IMR-90 (cell line): ENCODE measurements around the gene PZP. TPM values are rescaled to one million over a fixed set of nuclear protein-coding genes. Genes with fewer than 3 reads are reported as not detected.

Experiments
- ATAC-seq: fragments of 200-7000 bp; cut with Tn5 transposase; 2 replicates; pipeline ENCODE4 v1.9.1; 2020; ENCODE audit warnings: low read depth, mild to moderate bottlenecking, moderate library complexity
- BruUV-seq: library from RNA; stranded (reverse); fragments of 400-500 nt; replicated peaks from 2 replicates; lab custom pipeline; 2021; lab: Mats Ljungman, UMichigan
- CTCF ChIA-PET: fragments of 300-600 bp; formaldehyde crosslinking; extraction: SDS; loops from one replicate; lab custom pipeline; 2021; ENCODE audit warnings: antibody characterized with exemption; lab: Yijun Ruan, JAX
- POLR2A ChIA-PET: fragments of 300-600 bp; sonication (Branson Sonifier 250); formaldehyde crosslinking; loops from one replicate; lab custom pipeline; 2022; ENCODE audit warnings: antibody characterized with exemption; ENCODE audit not compliant: unreplicated experiment; lab: Charles Lee
- DNase-seq: peaks from one replicate; pipeline ENCODE4 v3.0.0; 2013
- H2AFZ ChIP-seq: replicated peaks from 2 replicates; pipeline ENCODE3; 2013; ENCODE audit warnings: low read length, mild to moderate bottlenecking; ENCODE audit not compliant: poor library complexity
- H2AK5ac ChIP-seq: 2 replicates; pipeline ENCODE4 v1.6.1; 2013; ENCODE audit warnings: low read depth, low read length, inconsistent platforms
- H2AK9ac ChIP-seq: replicated peaks from 2 replicates; pipeline ENCODE3; 2013; ENCODE audit warnings: mild to moderate bottlenecking, low read depth, low read length, moderate library complexity; ENCODE audit not compliant: poor library complexity
- H2BK120ac ChIP-seq: 2 replicates; pipeline ENCODE4 v1.6.1; 2013; ENCODE audit warnings: low read depth, low read length, inconsistent platforms
- H2BK15ac ChIP-seq: 3 replicates; pipeline ENCODE4 v1.6.1; 2013; ENCODE audit warnings: low read depth, low read length, inconsistent platforms
- H2BK20ac ChIP-seq: 2 replicates; pipeline ENCODE4 v1.6.1; 2013; ENCODE audit warnings: low read depth, mild to moderate bottlenecking, inconsistent platforms, low read length, moderate library complexity
- H2BK5ac ChIP-seq: 2 replicates; pipeline ENCODE4 v1.6.1; 2013; ENCODE audit warnings: mild to moderate bottlenecking, low read depth, low read length, inconsistent platforms; ENCODE audit not compliant: poor library complexity, severe bottlenecking
- H3K14ac ChIP-seq: replicated peaks from 2 replicates; pipeline ENCODE4 v1.6.1; 2013; ENCODE audit warnings: low read depth, low read length, inconsistent platforms
- H3K18ac ChIP-seq: 2 replicates; pipeline ENCODE4 v1.6.1; 2013; ENCODE audit warnings: low read depth, low read length, control low read depth
- H3K23ac ChIP-seq: 2 replicates; pipeline ENCODE4 v1.6.1; 2013; ENCODE audit warnings: low read depth, low read length, inconsistent platforms
- H3K27ac ChIP-seq: 2 replicates; pipeline ENCODE4 v1.5.1; 2013; ENCODE audit warnings: mild to moderate bottlenecking, control low read depth, low read length; ENCODE audit not compliant: insufficient read depth
- H3K27me3 ChIP-seq: 2 replicates; pipeline ENCODE4 v1.6.1; 2013; ENCODE audit warnings: low read length; ENCODE audit not compliant: control insufficient read depth, insufficient read depth
- H3K36me3 ChIP-seq: 2 replicates; pipeline ENCODE4 v1.6.1; 2013; ENCODE audit warnings: low read length, mixed read lengths; ENCODE audit not compliant: control insufficient read depth, insufficient read depth
- H3K4ac ChIP-seq: 2 replicates; pipeline ENCODE4 v1.6.1; 2013; ENCODE audit warnings: low read depth, low read length, inconsistent platforms
- H3K4me1 ChIP-seq: 2 replicates; pipeline ENCODE4 v1.6.1; 2013; ENCODE audit warnings: low read length, mixed read lengths; ENCODE audit not compliant: control insufficient read depth, insufficient read depth
- H3K4me2 ChIP-seq: 2 replicates; pipeline ENCODE4 v1.6.1; 2013; ENCODE audit warnings: low read depth, mild to moderate bottlenecking, control low read depth, low read length, moderate library complexity
- H3K4me3 ChIP-seq: 2 replicates; pipeline ENCODE4 v1.5.1; 2013; ENCODE audit warnings: low read depth, mild to moderate bottlenecking, control low read depth, low read length, moderate library complexity; ENCODE audit not compliant: insufficient read depth
- H3K56ac ChIP-seq: 2 replicates; pipeline ENCODE4 v1.6.1; 2013; ENCODE audit warnings: low read length, inconsistent platforms; ENCODE audit not compliant: insufficient read depth; ENCODE audit errors: extremely low read depth
- H3K79me1 ChIP-seq, 2 experiments: 2 replicates each; pipeline ENCODE4 v1.6.1; 2013; ENCODE audit warnings: low read length in 2 of 2, inconsistent platforms in 1 of 2, low read depth in 1 of 2
- H3K9ac ChIP-seq: 2 replicates; pipeline ENCODE4 v1.6.1; 2013; ENCODE audit warnings: low read depth, low read length, control low read depth
- H3K9me1 ChIP-seq: 2 replicates; pipeline ENCODE4 v1.6.1; 2013; ENCODE audit warnings: low read length, inconsistent platforms; ENCODE audit not compliant: insufficient read depth
- H3K9me3 ChIP-seq: 2 replicates; pipeline ENCODE4 v1.6.1; 2013; ENCODE audit warnings: low read length; ENCODE audit not compliant: control insufficient read depth, insufficient read depth
- H4K20me1 ChIP-seq: 2 replicates; pipeline ENCODE4 v1.6.1; 2013; ENCODE audit warnings: low read length, inconsistent platforms; ENCODE audit not compliant: insufficient read depth
- H4K5ac ChIP-seq: 2 replicates; pipeline ENCODE4 v1.6.1; 2013; ENCODE audit warnings: mild to moderate bottlenecking, low read depth, low read length, control low read depth
- H4K8ac ChIP-seq, 2 experiments: 2 replicates each; pipeline ENCODE4 v1.6.1; 2013; ENCODE audit warnings: low read depth in 2 of 2, low read length in 2 of 2, control low read depth in 1 of 2, inconsistent platforms in 1 of 2
- H4K91ac ChIP-seq: 2 replicates; pipeline ENCODE4 v1.6.1; 2013; ENCODE audit warnings: low read depth, low read length, inconsistent platforms; ENCODE audit not compliant: insufficient read depth
- CEBPB ChIP-seq: IDR thresholded peaks from 2 replicates; pipeline ENCODE4 v1.6.1; 2012; ENCODE audit warnings: low read depth, low read length, improper control_type of control experiment
- MAFK ChIP-seq: IDR thresholded peaks from 2 replicates; pipeline ENCODE4 v1.6.1; 2012; ENCODE audit warnings: low read depth, low read length, improper control_type of control experiment
- MXI1 ChIP-seq: IDR thresholded peaks from 2 replicates; pipeline ENCODE4 v1.6.1; 2012; ENCODE audit warnings: low read depth, mild to moderate bottlenecking, low read length, moderate library complexity, borderline replicate concordance
- POLR2A ChIP-seq: IDR thresholded peaks from 2 replicates; pipeline ENCODE4 v1.6.1; 2012; ENCODE audit warnings: mild to moderate bottlenecking, low read depth, low read length
- SMC3 ChIP-seq: fragments of 150-350 bp; IDR thresholded peaks from 2 replicates; pipeline ENCODE4 v1.6.1; 2016; ENCODE audit warnings: low read depth, mild to moderate bottlenecking, antibody characterized with exemption, low read length, moderate library complexity
- WGBS, 2 experiments: methylation state at CpG; one replicate each; pipeline versions ENCODE4 v1.1.5 to v1.1.7; 2013; ENCODE audit warnings: missing lambda C conversion rate in 2 of 2; ENCODE audit not compliant: insufficient read length in 1 of 2; ENCODE audit errors: extremely low coverage in 2 of 2; 5-methylcytosine and 5-hydroxymethylcytosine counted together
- dilution Hi-C: fragments of 300-500 bp; cut with HindIII; formaldehyde crosslinking; loops from one replicate; pipeline ENCODE4 v1.14.3; 2018; ENCODE audit warnings: low sequenced_read_pairs; ENCODE audit not compliant: unreplicated experiment
- in situ Hi-C: fragments of 300-500 bp; cut with MboI; formaldehyde crosslinking; loops from 3 replicates; pipeline ENCODE4 v1.14.3; 2019; ENCODE audit warnings: low sequenced_read_pairs, inconsistent platforms, mixed read lengths
- intact Hi-C: fragments of 100-400 bp; cut with micrococcal nuclease; formaldehyde crosslinking; loops from 2 replicates; pipeline ENCODE4 v1.10.0; 2022
- polyA plus RNA-seq, 3 experiments: library from polyadenylated mRNA; depleted of rRNA; stranded (reverse); fragments of >200 nt; gene quantifications; 2 replicates each; pipeline ENCODE4 v1.2.3, GENCODE V29; 2012; ENCODE audit warnings: low replicate concordance in 1 of 3
- total RNA-seq: library from RNA; depleted of rRNA; stranded (reverse); fragments of >200 nt; gene quantifications from 2 replicates; pipeline ENCODE4 v1.2.3, GENCODE V29; 2012
- TF ChIP-seq, protein P1 (sequence below): conservative IDR thresholded peaks from 2 replicates; pipeline ENCODE4 v1.5.1; 2012; ENCODE audit warnings: mild to moderate bottlenecking, low read depth, low read length, improper control_type of control experiment

The PZP gene
- total and polyA plus RNA-seq, 2 of the 4 experiments (the other 2 are of a cell fraction): not detected

DNA sequence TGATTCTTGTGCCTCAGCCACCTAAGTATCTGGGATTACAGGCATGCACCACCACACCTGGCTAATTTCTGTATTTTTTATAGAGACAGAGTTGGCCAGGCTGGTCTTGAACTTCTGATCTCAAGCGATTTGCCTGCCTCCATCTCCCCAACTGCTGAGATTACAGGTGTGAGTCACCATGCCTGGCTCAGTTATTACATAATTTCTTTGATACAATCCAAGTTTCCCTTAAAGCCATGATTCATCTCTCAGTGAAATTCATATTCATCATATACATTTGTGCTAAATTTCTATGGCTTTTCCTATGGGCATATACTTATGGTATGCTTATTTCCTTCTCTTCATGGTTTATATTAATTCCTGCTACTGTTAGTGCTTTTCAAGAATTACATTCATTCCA lies 29.1 kb upstream of the PZP start:
- H3K4me3 ChIP-seq: no peak overlapping the region
- TF ChIP-seq POLR2A: no peak
- no peak for TF ChIP-seq MAFK
- TF ChIP-seq CEBPB: no peak
- TF ChIP-seq SMC3: no peak
- TF ChIP-seq, protein P1, sequence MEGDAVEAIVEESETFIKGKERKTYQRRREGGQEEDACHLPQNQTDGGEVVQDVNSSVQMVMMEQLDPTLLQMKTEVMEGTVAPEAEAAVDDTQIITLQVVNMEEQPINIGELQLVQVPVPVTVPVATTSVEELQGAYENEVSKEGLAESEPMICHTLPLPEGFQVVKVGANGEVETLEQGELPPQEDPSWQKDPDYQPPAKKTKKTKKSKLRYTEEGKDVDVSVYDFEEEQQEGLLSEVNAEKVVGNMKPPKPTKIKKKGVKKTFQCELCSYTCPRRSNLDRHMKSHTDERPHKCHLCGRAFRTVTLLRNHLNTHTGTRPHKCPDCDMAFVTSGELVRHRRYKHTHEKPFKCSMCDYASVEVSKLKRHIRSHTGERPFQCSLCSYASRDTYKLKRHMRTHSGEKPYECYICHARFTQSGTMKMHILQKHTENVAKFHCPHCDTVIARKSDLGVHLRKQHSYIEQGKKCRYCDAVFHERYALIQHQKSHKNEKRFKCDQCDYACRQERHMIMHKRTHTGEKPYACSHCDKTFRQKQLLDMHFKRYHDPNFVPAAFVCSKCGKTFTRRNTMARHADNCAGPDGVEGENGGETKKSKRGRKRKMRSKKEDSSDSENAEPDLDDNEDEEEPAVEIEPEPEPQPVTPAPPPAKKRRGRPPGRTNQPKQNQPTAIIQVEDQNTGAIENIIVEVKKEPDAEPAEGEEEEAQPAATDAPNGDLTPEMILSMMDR: no peak
- TF ChIP-seq MXI1: no peak
- dilution Hi-C loops: no loop called here
- H2BK15ac ChIP-seq: no peak overlapping the region
- intact Hi-C loops: no loop called here
- H4K20me1 ChIP-seq: no peaks in the 10 kb centered on the region
- H2AK9ac ChIP-seq: no peak overlapping the region
- POLR2A ChIA-PET: no interaction called here
- H3K14ac ChIP-seq: no peak overlapping the region
- no peak overlapping the region for H4K5ac ChIP-seq
- H3K9me1 ChIP-seq: no peaks in the 10 kb centered on the region
- H3K18ac ChIP-seq: no peak overlapping the region
- 100% methylated on average over 1 of the region's 1 CpG; no CpG with 5 or more reads in 1 of the 2 experiments for WGBS, 2 experiments
- no peak overlapping the region for H3K4me2 ChIP-seq
- H3K56ac ChIP-seq: no peak overlapping the region
- H3K79me1 ChIP-seq: no peaks in the 10 kb centered on the region
- H3K27ac ChIP-seq: no peak overlapping the region
- no peak overlapping the region for H3K9ac ChIP-seq
- no peaks in the 10 kb centered on the region for H3K4me1 ChIP-seq
- no peak overlapping the region for H3K23ac ChIP-seq
- DNase-seq (no peak), ATAC-seq (no peak)
- H4K8ac ChIP-seq: no peak overlapping the region
- no peaks in the 10 kb centered on the region for H3K9me3 ChIP-seq
- in situ Hi-C loops: no loop called here
- no peak overlapping the region for H2BK120ac ChIP-seq
- no peak overlapping the region for H2BK20ac ChIP-seq
- BruUV-seq: no TSS peak
- H3K27me3 ChIP-seq: peaks cover 10% of the 10 kb centered on the region
- H2BK5ac ChIP-seq: no peak overlapping the region
- H3K36me3 ChIP-seq: no peaks in the 10 kb centered on the region
- H4K91ac ChIP-seq: no peak overlapping the region
- H3K4ac ChIP-seq: no peak overlapping the region
- H2AFZ ChIP-seq: no peak overlapping the region
- CTCF ChIA-PET: no interaction called here
- no peak overlapping the region for H2AK5ac ChIP-seq
